Measurements from ENCODE around the gene TAL2.

TAL2 gene

DNA sequence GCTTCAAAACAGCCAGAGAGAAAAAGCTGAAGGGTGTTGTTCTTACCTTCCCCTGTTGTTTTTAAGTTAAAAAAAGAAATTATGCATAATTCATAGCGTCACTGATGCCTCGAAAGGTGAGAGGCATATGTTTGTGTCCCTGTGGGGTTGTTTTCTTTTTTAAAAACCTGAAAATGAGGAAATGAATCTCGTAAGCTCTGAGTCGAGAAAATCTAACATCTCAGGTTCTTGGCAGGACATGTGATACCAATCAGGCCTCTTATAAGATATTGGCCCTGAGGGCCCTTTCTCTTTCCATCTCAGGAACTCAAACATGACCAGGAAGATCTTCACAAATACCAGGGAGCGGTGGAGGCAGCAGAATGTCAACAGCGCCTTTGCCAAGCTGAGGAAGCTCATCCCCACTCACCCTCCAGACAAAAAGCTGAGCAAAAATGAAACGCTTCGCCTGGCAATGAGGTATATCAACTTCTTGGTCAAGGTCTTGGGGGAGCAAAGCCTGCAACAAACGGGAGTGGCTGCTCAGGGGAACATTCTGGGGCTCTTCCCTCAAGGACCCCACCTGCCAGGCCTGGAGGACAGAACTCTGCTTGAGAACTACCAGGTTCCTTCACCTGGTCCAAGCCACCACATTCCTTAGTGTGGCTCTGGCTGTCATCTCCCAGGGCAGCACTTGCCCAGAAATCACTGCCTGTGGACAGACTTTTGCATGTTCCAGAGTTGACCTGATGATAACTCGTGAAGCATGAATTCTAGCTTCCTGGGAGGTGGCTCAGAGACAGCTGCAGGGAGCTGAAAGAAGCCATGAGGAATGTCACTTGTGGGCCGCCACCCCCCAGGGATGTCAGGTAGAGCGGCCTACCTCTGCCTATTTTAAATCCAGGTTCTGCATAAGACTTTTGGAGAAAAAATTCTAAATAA lies at the start of gene TAL2:
TSS of gene TAL2 (plus strand) at position 274 of the 921 bp plus-strand sequence. CDS start at position 314, 40 bp downstream.
- DNase-seq (ENCODE audit: low spot score): no peak

DNA sequence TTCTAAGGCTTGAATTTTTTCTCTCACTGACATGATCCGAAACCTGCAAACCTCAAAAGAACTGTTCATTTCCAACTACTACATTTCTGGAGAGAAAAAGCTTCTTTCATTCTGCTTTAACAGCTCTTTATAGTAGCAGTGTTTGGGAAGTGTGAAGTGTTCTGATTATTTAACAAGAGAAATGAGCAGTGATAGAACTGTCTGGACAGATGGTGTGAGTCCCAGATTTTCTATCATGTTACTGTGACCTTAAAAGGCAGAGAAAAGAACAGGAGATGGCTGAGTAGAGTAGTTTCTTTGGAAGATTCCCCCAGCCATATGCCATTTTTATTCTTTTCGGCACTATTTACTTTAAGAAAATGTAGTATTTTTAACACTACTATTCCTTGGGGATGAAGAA lies 41.3 kb upstream of the TAL2 start:
- DNase-seq (ENCODE audit: low spot score): no peak

- DNase-seq (ENCODE audit: low spot score): no peak
These were observed 37.2 kb upstream of the TAL2 start for GRCh38 chr9:105625088-105625487.

DNA sequence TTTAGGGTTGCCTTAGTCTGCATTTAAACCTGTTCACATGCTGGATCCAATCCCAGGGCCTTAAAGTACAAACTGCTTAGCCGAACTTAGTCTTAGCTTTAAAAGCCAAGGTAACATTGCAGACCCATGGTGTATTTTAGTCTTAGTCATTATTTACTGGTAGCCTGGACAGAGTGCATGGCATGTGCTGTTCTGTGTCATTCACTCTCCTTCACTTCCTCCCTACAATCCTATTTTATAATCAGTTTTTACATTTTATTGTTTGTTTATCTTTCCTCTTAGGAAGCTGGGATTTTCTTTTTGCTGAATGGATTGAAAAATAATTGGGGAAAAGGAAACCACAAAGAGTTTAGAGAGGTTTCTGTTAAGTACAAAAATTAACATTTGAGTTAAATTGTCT lies 29.4 kb upstream of the TAL2 start:
- DNase-seq (ENCODE audit: low spot score): no peak

GRCh38 chr9:105633411-105633810 lies 28.8 kb upstream of the TAL2 start:
- no peak for DNase-seq (ENCODE audit: low spot score)

DNA sequence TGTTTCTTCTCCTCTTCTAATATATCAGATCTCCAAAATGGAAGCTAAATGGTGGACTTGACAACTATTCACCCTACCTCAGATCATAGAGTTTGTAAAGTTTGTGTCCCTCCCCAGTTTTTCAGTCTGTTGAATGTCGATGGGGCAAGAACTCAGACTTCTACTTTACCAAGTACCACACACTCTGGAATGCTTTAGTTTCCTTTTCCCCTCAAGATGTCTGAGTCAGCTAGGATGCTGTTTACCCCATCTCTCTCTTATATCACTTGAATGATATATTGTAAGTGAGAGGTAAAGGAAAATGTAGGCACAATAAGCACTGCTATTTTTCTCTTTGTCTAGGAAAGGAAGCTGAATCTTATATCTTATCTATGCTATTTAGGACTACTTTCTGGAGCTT lies 25.9 kb upstream of the TAL2 start:
- DNase-seq (ENCODE audit: low spot score): no peak

DNA sequence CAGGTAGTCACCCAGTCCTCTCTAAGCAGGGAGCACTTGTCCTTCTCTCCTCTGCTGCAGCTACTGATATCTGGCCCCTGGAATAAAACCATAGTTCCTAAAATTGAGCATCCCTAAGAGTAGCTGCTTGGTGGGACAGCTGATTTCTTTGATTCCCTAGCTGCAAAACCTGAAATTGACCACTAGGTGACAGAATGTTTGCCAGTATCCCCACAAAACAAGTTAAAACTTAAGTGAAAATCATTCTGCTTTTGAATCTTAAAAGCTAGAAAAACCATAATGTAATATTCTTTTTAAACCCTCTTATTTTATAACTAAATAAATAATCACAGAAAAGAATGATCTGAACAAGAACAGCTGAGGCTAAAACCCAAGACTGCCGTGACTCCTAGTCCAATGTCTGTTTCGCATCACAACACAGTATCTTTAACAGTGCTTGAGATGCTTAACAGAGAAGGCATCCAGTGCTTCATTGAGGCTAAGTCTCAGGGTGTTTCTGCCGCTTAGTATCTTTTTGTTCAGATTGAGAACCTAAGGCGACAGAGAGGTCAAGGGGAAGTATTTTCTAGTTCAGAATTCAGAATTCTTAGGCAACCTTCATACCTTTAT lies 24.4 kb upstream of the TAL2 start:
- no peak for DNase-seq (ENCODE audit: low spot score)

- no peak for DNase-seq (ENCODE audit: low spot score)
These were observed 22.3 kb upstream of the TAL2 start for GRCh38 chr9:105639936-105640335.

- DNase-seq (ENCODE audit: low spot score): no peak
These were observed 18.5 kb upstream of the TAL2 start for GRCh38 chr9:105643795-105644194.

DNA sequence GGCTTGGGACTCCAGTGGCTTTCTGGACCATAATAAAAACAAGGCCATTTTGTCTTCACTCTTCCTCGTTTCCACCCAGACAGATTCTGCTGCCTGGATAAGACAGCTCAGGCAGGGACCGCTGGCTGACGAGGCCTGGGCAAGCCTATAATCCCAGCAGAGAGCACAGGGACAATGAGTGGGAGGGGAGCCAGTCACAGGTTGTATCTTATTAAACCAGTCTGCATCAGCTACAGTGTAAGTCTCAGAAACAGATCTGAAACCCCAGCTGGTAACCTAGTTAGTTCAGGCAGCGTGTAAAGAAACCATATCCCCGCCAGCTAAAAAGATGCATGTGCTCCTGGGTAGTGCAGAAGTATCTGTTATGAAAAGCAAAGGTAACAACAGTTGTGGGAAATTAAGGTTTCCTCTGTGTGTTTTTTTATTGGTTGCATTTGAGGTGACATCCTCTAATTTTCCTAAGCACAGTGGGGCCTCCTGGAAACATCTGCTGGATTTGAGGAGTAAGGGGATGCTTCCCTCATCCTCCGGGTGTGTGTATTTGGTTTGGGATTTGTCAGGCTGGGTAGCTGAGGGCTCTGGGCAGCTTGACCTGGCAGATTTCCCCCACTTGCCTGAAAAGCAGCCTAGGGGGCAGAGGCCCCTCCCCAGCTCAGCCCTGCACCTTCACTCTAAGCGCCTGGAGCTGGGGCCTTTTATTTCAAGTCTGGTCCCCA lies 15.2 kb upstream of the TAL2 start:
- DNase-seq (ENCODE audit: low spot score): no peak

DNA sequence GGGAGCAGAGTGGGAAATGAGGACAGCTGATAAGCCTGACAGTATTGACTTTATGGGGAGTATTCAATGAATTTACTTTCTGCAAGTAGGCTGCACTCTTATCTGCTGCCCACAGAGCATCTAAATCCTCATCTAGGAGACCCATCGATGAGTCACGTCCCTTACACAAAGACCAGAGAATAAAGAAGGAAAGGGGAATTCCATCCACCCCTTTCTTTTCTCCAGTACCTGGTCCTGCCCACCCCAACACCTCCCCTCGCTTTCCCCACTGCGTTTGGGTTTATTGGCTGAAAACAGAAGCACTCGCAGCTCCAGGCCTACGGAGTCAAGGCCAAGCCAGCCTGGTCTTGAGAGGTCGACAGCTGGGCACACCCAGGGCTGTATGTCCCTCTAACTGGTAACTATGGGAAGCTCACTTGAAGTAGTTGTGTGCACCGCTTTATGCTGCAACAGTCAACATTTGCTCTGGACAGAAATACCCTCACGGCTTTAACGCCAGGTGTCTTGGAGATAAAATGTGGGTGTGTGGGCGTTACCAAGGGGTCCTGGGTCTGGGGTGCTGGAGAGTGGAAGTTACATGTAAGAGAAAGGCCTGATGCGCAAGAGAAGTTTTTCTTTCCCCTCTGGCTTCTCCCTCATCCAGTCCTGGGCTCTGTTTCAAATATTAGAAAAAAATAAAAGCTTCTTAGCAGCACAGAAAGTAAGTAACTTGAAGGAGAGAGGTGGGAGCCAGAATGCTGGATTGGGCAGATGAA lies 14.5 kb upstream of the TAL2 start:
- no peak for DNase-seq (ENCODE audit: low spot score)

- no peak for DNase-seq (ENCODE audit: low spot score)
These were observed 10.5 kb upstream of the TAL2 start for GRCh38 chr9:105651806-105652205.

GRCh38 chr9:105656131-105656921 lies 5.9 kb upstream of the TAL2 start:
- DNase-seq (ENCODE audit: low spot score): no peak

DNA sequence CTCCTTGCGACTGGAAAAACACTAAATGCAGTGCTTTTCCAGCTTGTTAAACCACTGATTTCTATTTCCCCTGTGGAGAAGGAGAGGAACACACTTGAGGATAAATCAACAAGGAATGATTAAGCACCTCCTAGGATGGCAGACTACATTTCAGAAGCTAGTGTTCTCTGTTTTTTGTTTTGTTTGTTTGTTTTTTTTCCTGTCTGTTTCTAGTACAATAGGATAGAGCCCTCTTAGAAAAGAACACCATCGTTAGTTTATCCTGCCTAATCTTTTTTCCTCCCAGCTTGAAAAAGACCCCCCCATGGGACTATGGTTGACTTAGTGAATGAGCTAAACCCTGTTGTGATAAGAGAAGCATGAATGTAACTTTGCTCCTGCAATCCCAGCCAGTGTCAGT lies 3.9 kb upstream of the TAL2 start:
- DNase-seq (ENCODE audit: low spot score): no peak

DNA sequence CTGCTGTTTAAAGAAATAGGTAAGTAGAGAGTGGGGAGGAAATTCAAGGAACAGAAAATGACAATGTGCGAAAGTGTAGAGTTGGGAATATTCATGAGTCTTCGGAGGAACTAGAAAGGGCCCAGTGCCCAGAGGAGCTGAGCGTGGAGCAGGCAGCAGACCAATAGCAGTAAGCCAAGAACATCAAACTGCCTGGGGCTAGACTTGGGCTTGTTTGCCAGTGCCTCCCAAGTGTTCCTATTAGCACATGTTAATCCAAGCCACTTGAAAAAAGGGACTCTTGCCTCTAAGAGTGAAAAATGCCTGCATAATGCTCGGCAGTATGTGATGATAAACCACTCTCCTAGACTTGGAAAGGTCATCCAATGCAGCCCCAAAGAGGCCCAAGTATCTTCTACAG lies 1.2 kb upstream of the TAL2 start:
- DNase-seq (ENCODE audit: low spot score): no peak

- DNase-seq (ENCODE audit: low spot score): no peak
These were observed 1.7 kb downstream of the TAL2 start for GRCh38 chr9:105663914-105664313.

DNA sequence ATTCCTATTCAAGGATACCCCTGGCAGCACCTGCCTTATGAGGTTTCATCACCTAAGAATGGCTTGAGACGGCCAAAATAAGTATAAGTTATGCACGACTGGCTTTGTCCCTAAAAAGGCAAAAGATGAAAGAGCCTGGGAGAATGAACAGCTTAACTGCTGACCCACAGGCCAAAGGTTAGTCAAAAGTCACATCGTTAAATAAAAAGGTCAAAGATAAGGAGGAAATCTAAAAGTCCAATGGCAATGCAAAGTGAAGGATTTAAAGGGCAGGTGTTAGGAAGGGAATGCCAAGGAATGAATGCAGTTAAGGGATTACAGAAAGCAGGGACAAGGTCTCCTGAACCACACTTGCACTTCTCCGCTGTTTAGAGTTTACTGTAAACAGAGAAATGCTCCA lies 5.6 kb downstream of the TAL2 start:
- no peak for DNase-seq (ENCODE audit: low spot score)

GRCh38 chr9:105670315-105670714 lies 8.1 kb downstream of the TAL2 start:
- DNase-seq (ENCODE audit: low spot score): no peak

- DNase-seq (ENCODE audit: low spot score): no peak
These were observed 8.5 kb downstream of the TAL2 start for GRCh38 chr9:105670775-105671174.

DNA sequence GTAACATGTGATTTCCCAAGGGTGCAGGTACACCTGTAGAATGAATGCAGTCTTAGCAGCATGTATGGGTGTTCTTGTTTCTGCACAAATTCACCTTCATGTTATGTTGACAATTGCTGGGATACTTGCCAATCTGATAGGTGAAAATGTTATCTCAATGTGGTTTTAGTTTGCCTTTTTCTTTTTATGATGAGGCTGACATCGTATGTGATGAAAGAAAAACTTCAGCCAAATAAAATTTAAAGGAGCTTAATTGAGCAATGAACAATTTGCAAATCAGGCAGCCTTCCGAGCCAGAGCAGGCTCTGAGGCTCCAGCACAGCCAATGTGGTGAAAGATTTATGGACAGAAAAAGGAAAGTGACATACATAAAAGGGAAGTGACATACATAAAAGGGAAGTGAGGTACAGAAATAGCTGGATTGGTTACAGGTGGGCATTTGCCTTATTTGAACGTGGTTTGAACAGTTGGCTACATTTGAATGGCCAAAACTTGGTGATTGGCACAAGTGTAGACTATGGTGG lies 10.5 kb downstream of the TAL2 start:
- DNase-seq (ENCODE audit: low spot score): no peak

DNA sequence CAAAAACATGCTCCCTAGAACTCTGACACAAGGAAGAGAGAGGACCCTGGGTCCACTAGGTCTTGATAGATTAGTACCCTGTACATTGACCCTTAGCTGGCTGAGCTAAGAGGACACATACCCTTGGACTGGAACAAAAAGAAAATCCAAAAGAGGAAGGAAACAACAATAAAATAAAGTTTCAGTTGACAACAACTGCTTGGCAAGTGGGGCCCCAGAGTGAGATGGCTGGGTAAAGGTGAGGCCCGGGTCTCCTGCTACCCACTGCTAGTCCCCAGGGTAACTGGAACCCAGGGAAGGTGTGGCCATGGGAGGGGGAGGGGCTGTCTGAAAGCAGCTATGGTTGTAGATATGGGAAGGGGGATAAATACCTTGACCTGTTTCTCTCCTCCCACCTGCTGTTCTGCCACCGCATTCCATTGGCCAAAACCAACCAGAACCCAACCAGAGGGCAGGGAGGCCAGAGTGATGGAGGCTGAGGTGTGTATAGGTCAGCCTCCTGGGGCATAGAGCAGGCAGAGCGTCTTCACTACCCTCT lies 11.7 kb downstream of the TAL2 start:
- no peak for DNase-seq (ENCODE audit: low spot score)

All from kidney capillary endothelial cell (primary cell).